Measurements from ENCODE around the gene TBX2.

Gene TBX2

DNA sequence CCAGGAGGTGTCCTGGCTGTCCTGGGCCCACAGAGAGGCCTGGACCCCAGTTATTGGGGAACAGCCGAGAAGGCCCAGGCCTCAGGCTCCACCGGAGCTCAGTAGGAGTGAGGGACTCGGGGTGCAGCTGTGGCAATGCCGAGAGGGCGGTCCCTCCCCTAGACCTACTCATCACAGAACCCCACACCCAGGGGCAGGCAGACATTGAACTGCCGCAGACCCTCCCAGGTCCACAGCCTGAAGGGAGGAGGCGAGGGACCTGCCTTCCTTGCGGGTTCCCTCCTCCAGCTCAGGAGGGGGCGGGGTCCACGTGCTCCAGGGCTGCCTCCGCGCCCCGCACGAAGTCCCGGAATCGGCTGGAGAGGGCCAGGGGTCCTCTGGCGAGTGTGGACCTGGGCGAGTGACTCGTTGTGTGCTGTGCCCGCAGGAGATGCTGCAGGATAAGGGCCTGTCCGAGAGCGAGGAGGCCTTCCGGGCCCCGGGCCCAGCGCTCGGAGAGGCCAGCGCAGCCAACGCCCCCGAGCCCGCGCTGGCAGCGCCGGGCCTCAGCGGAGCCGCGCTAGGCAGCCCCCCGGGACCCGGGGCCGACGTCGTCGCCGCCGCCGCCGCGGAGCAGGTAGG, 56.5 kb downstream of the TBX2 start:
- DNase-seq, result no peak

DNA sequence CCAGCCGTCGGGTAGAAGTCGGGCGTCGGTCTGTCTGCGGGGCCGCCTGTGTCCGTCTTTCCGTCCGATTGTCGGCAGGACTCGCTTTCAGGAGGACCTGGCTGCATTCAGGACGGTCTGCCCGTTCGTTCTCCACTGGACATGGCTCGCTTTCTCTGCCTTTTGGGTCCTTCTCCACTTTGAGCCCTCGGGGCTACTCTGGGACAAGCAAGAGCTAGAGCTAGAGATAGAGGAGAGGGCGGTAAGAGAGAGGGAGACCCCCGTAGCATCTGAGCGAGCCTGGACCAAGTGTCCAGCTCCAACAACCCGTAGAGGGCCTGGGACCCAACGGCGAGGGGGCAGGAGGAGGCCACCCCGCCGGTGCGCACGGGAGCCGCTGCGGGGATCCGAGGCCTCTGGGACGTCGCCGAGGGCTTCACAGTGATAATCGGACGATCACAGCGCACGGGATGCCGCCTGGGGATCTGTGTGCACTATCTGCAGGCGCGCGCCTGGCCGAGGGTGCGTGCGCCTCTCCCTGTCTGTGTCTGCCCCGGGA, 57.1 kb downstream of the TBX2 start:
- peak; percentile 36 for DNase-seq

- no peak for DNase-seq
These were observed 57.8 kb downstream of the TBX2 start for GRCh38 chr17:61457226-61457983.

DNA sequence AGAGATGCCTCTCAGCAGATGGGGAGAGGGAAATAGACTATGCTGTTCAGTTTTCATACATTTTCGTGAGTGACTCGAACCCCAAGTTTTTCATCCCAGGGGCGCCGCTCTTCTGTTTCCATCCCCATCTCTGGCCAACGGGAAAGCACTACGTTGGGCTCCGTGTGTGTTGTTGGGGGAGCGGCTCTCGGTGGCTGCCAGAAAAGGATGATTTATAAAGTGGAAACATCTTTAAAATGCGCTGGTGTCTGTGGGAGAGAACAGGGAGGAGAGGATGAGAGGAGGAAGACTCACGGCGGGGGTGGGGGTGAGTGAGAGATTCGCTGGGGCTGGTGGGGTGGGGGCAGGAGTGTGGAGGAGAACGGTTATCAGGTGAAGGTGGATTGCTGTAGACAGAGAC, 58.4 kb downstream of the TBX2 start:
- no peak for DNase-seq

DNA sequence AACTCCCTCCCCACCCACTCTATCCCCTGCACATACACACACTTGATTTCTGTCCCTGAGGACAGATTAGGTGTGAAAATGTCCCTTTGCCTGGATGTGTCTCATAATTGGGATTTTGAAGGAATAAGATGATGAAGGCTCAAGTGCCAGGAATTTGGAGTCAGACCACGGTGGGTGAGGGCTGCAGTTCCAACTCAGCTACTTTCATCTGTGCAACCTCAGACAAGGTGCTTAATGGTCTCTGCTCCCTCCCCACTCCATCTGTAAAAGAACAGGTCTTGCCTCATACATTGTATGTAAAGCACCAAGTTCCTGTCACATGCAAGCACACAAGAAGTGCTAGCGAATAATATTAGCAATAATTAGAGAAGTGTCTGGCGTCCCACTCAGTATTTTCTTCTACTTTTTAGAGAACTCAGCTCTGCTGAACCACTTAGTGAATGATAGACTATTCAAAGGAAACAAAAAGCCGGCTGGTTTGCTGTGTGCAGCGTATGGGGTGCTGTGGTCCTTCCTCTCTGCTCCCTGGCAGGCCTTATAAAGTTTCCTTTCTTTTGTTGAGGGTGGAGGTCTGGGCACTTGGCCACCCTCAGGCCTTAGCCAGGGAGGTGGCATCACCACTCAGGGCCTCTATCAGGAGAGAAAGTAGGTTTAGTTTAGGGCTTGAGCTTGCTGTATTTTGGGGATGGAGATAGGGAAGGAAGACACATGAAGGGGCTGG, 58.9 kb downstream of the TBX2 start:
- DNase-seq, result no peak
